HepG2 (cell line): ENCODE results near the gene LRRC25. TPM values are rescaled to one million over a fixed set of nuclear protein-coding genes. Genes with fewer than 3 reads are reported as not detected.

ENCODE experiments used
- ATAC-seq: fragments of 200-7000 bp; cut with Tn5 transposase; 3 replicates; pipeline ENCODE4 v1.9.1; 2020; ENCODE audit warnings: mild to moderate bottlenecking, moderate library complexity
- BruUV-seq: library from RNA; stranded (reverse); fragments of 400-500 nt; replicated peaks from 2 replicates; lab custom pipeline; 2021; lab: Mats Ljungman, UMichigan
- CTCF ChIA-PET: fragments of 300-600 bp; formaldehyde crosslinking; extraction: SDS; loops from one replicate; lab custom pipeline; 2021; ENCODE audit warnings: low total read pairs, inconsistent platforms, low intra/inter-chr PET ratio; lab: Yijun Ruan, JAX
- POLR2A ChIA-PET: fragments of 350-600 bp; sonication (Branson Sonifier 250); formaldehyde crosslinking; loops from one replicate; lab custom pipeline; 2020; ENCODE audit warnings: antibody characterized with exemption, inconsistent platforms; lab: Yijun Ruan, JAX
- DNase-seq: peaks from one replicate; pipeline ENCODE4 v3.0.0-alpha.2; 2015; ENCODE audit warnings: low spot score
- FAIRE-seq: peaks from 3 replicates; lab custom pipeline; 2011; peaks lifted over from hg19 to GRCh38; lab: Jason Lieb, UNC
- H2AFZ ChIP-seq: one replicate; pipeline ENCODE4 v1.6.1; 2011; ENCODE audit warnings: low read length, inconsistent platforms
- H3K27ac ChIP-seq: fragments of 300-600 bp; 3 replicates; pipeline ENCODE4 v1.8.0; 2011; ENCODE audit warnings: mixed run types, mild to moderate bottlenecking, mixed read lengths, low read length, inconsistent platforms; ENCODE audit not compliant: insufficient read depth; ENCODE audit errors: extremely low read length
- H3K27me3 ChIP-seq, 2 experiments: fragments of 200-600 bp in 1 of 2; 2 replicates in 1 of 2; 3 replicates in 1 of 2; pipeline versions ENCODE4 v1.6.0 to v1.8.0; 2011; ENCODE audit warnings: low read length in 2 of 2, mild to moderate bottlenecking in 2 of 2, moderate library complexity in 2 of 2, inconsistent platforms in 1 of 2; ENCODE audit not compliant: insufficient read depth in 2 of 2, control insufficient read depth in 1 of 2
- H3K36me3 ChIP-seq, 2 experiments: fragments of 200-600 bp in 1 of 2; replicated peaks in 1 of 2; 2 replicates in 1 of 2; 3 replicates in 1 of 2; pipeline versions ENCODE4 v1.5.1 to v1.8.0; 2011; ENCODE audit warnings: low read length in 2 of 2, inconsistent platforms in 1 of 2; ENCODE audit not compliant: insufficient read depth in 2 of 2, control insufficient read depth in 1 of 2
- H3K4me1 ChIP-seq: 2 replicates; pipeline ENCODE4 v1.5.1; 2012; ENCODE audit warnings: low read length, inconsistent platforms; ENCODE audit not compliant: insufficient read depth
- H3K4me2 ChIP-seq: 2 replicates; pipeline ENCODE4 v1.6.0; 2011; ENCODE audit warnings: low read depth, low read length, inconsistent platforms
- H3K4me3 ChIP-seq, 3 experiments: fragments of 200-600 bp in 1 of 3; sonication (generic), shearing (Covaris generic) in 1 of 3; replicated peaks in 1 of 3; 2 replicates each; pipeline ENCODE4 v1.5.1; 2011 to 2016; ENCODE audit warnings: low read length in 3 of 3, inconsistent platforms in 2 of 3, low read depth in 2 of 3, mild to moderate bottlenecking in 2 of 3, control low read depth in 1 of 3, mixed read lengths in 1 of 3; ENCODE audit not compliant: insufficient read depth in 1 of 3
- H3K79me2 ChIP-seq: one replicate; pipeline ENCODE4 v1.6.1; 2011; ENCODE audit warnings: low read length, inconsistent platforms; ENCODE audit not compliant: insufficient read depth
- H3K9ac ChIP-seq: 2 replicates; pipeline ENCODE4 v1.6.0; 2011; ENCODE audit warnings: mild to moderate bottlenecking, low read depth, low read length, inconsistent platforms; ENCODE audit not compliant: insufficient read depth
- H3K9me3 ChIP-seq: 2 replicates; pipeline ENCODE4 v1.5.1; 2012; ENCODE audit warnings: mild to moderate bottlenecking, low read length
- H4K20me1 ChIP-seq: 2 replicates; pipeline ENCODE4 v1.6.0; 2011; ENCODE audit warnings: inconsistent platforms, mild to moderate bottlenecking, low read length, moderate library complexity; ENCODE audit not compliant: insufficient read depth
- IKZF1 ChIP-seq: fragments of 450-650 bp; IDR thresholded peaks from 2 replicates; pipeline ENCODE4 v1.7.1; 2016
- KDM3A ChIP-seq: IDR thresholded peaks from 2 replicates; pipeline ENCODE4 v1.6.1; 2018; ENCODE audit warnings: low read depth, missing compliant biosample characterization
- KLF15 ChIP-seq: sonication (generic); formaldehyde crosslinking; IDR thresholded peaks from 2 replicates; pipeline ENCODE4 v1.8.1; 2023; ENCODE audit warnings: borderline replicate concordance, mild to moderate bottlenecking, inconsistent platforms, missing genetic modification reagents, mixed read lengths
- MATR3 ChIP-seq: sonication (generic); formaldehyde crosslinking; IDR thresholded peaks from 2 replicates; pipeline ENCODE4 v1.4.0; 2020; ENCODE audit warnings: missing genetic modification reagents
- NBN ChIP-seq: fragments of 450-650 bp; conservative IDR thresholded peaks from 2 replicates; pipeline ENCODE4 v1.6.1; 2017
- SP140L ChIP-seq: sonication (generic); formaldehyde crosslinking; IDR thresholded peaks from 2 replicates; pipeline ENCODE4 v1.4.0; 2020; ENCODE audit warnings: missing genetic modification reagents, borderline replicate concordance
- ZFP37 ChIP-seq: sonication (generic); formaldehyde crosslinking; IDR thresholded peaks from 2 replicates; pipeline ENCODE4 v1.4.0; 2020; ENCODE audit warnings: missing genetic modification reagents, borderline replicate concordance
- ZNF274 ChIP-seq: sonication (generic); formaldehyde crosslinking; IDR thresholded peaks from 2 replicates; pipeline ENCODE4 v1.5.1; 2020; ENCODE audit warnings: mild to moderate bottlenecking, missing genetic modification reagents
- ZNF615 ChIP-seq: sonication (generic); formaldehyde crosslinking; IDR thresholded peaks from 2 replicates; pipeline ENCODE4 v1.5.0; 2020; ENCODE audit warnings: mild to moderate bottlenecking, missing genetic modification reagents, borderline replicate concordance
- ZNF629 ChIP-seq: sonication (generic); formaldehyde crosslinking; conservative IDR thresholded peaks from 2 replicates; pipeline ENCODE4 v1.5.0; 2020; ENCODE audit warnings: missing genetic modification reagents
- WGBS: methylation state at CpG from one replicate; pipeline ENCODE4 v1.1.6; 2017; ENCODE audit warnings: low lambda C conversion rate; 5-methylcytosine and 5-hydroxymethylcytosine counted together
- in situ Hi-C: cut with HindIII; loops from 2 replicates; pipeline ENCODE4 v1.10.0; 2017; ENCODE audit warnings: low pct_unique_long_range_greater_than_20kb; ENCODE audit not compliant: extremely low pct_ligation_motif_present
- intact Hi-C: fragments of 100-400 bp; cut with micrococcal nuclease; formaldehyde crosslinking; loops from one replicate; pipeline ENCODE4 v1.10.0; 2022; ENCODE audit not compliant: unreplicated experiment
- polyA plus RNA-seq, 8 experiments: library from polyadenylated mRNA; depleted of rRNA in 3 of 8; stranded (reverse) in 7 of 8; unstranded in 1 of 8; fragments of >200 nt; fragmentation: Illumina TruSeq in 4 of 8; extraction: Trizol in 4 of 8; gene quantifications; 2 replicates each; pipeline versions ENCODE4 v1.2.1 to v1.2.3, GENCODE V29; 2011 to 2016; ENCODE audit warnings: low read depth in 4 of 8, missing spikeins in 1 of 8, mixed read lengths in 1 of 8; ENCODE audit not compliant: insufficient read depth in 1 of 8
- total RNA-seq, 5 experiments: library from RNA; depleted of rRNA; stranded (reverse); fragments of >200 nt; fragmentation: Illumina TruSeq; extraction: Trizol; gene quantifications; 2 replicates each; pipeline ENCODE4 v1.2.3, GENCODE V29; 2016; ENCODE audit warnings: low read depth in 1 of 5
- TF ChIP-seq, protein P1 (sequence below): sonication (generic); formaldehyde crosslinking; IDR thresholded peaks from 2 replicates; pipeline ENCODE4 v1.4.0; 2020; ENCODE audit warnings: missing genetic modification reagents, mild to moderate bottlenecking, borderline replicate concordance
- TF ChIP-seq, protein P2 (sequence below): sonication (generic); formaldehyde crosslinking; IDR thresholded peaks from 2 replicates; pipeline ENCODE4 v1.4.0; 2020; ENCODE audit warnings: missing genetic modification reagents
- TF ChIP-seq, protein P3 (sequence below): IDR thresholded peaks from 2 replicates; pipeline ENCODE4 v1.6.1; 2016; ENCODE audit warnings: low read depth, missing genetic modification reagents, missing compliant biosample characterization
- TF ChIP-seq, protein P4 (sequence below): sonication (generic); formaldehyde crosslinking; IDR thresholded peaks from 2 replicates; pipeline ENCODE4 v1.5.1; 2020; ENCODE audit warnings: mild to moderate bottlenecking, missing genetic modification reagents, moderate library complexity

LRRC25 gene
- total and polyA plus RNA-seq, 2 of the 13 experiments (the other 11 are each of a cell fraction or from before 2014, with no cell fraction given) = 0.13 to 0.53 TPM

DNA sequence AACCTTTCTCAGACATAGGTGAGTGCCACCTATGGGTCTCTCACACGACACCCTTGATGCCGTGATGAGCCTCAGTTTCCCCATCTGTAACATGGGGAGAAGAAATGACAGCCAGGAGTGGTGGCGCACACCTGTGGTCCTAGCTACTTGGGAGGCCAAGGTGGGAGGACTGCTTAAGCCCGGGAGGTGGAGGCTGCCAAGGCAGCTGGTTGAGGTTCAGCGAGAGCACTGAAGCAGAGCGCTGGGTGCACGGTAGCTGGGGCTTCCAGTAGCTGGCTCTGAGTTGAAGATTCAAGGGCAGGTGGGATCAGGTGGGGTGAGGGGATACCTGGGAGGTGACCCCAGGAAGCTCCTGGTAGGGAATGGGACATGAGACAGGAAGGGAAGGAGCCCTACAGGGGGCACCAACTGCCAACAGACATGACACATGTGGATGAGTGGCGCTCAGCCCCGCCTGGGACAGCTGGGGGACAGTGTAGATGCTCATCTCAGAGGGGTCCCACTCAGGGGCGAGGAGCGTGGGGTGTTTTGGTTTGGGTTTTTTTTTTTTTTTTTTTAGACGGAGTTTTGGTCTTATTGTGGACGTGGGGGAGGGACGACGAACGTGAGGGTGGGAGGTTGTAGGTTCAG, 15.3 kb upstream of the LRRC25 start:
- 62% methylated on average over 16 of the region's 16 CpGs for WGBS
- H2AFZ ChIP-seq = no peak overlapping the region
- intact Hi-C loops (loop anchor here (5.0 kb wide), 3 partner anchors 75 to 205 kb away; no protein-coding TSS in a partner anchor), in situ Hi-C loops (loop anchor here (10.0 kb wide), 2 partner anchors 138 to 208 kb away; partner anchors contain the start of genes IQCN and RAB3A)
- no peak overlapping the region for H3K4me3 ChIP-seq
- CTCF ChIA-PET = no interaction called here
- no peaks in the 10 kb centered on the region for H3K79me2 ChIP-seq
- BruUV-seq = no TSS peak
- H3K27me3 ChIP-seq = no peaks in the 10 kb centered on the region
- H3K9me3 ChIP-seq = no peaks in the 10 kb centered on the region
- no peak for ATAC-seq
- POLR2A ChIA-PET = interaction anchor here (2.9 kb wide), 1 partner anchor 27 kb away, joined by 12 read pairs; the partner anchor contains the start of gene GDF15
- peaks cover 63% of the 10 kb centered on the region for H3K4me1 ChIP-seq
- FAIRE-seq = no peak
- DNase-seq = no peak
- H3K27ac ChIP-seq = no peak overlapping the region
- no peaks in the 10 kb centered on the region for H3K36me3 ChIP-seq
- H3K9ac ChIP-seq = no peak overlapping the region
- H4K20me1 ChIP-seq = no peaks in the 10 kb centered on the region
- H3K4me2 ChIP-seq = no peak overlapping the region
- 0 out of 2 replicates have a peak, but pooled peaks have one; percentile 11 for TF ChIP-seq ZNF629 (CRISPR knock-in tag)
- TF ChIP-seq IKZF1 = no peak
- no peak for TF ChIP-seq ZNF274 (CRISPR knock-in tag)
- TF ChIP-seq, protein P1, sequence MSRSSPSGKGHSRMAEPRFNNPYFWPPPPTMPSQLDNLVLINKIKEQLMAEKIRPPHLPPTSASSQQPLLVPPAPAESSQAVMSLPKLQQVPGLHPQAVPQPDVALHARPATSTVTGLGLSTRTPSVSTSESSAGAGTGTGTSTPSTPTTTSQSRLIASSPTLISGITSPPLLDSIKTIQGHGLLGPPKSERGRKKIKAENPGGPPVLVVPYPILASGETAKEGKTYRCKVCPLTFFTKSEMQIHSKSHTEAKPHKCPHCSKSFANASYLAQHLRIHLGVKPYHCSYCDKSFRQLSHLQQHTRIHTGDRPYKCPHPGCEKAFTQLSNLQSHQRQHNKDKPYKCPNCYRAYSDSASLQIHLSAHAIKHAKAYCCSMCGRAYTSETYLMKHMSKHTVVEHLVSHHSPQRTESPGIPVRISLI (CRISPR knock-in tag) = no peak
- no peak for TF ChIP-seq SP140L (CRISPR knock-in tag)
- no peak for TF ChIP-seq NBN
- TF ChIP-seq, protein P2, sequence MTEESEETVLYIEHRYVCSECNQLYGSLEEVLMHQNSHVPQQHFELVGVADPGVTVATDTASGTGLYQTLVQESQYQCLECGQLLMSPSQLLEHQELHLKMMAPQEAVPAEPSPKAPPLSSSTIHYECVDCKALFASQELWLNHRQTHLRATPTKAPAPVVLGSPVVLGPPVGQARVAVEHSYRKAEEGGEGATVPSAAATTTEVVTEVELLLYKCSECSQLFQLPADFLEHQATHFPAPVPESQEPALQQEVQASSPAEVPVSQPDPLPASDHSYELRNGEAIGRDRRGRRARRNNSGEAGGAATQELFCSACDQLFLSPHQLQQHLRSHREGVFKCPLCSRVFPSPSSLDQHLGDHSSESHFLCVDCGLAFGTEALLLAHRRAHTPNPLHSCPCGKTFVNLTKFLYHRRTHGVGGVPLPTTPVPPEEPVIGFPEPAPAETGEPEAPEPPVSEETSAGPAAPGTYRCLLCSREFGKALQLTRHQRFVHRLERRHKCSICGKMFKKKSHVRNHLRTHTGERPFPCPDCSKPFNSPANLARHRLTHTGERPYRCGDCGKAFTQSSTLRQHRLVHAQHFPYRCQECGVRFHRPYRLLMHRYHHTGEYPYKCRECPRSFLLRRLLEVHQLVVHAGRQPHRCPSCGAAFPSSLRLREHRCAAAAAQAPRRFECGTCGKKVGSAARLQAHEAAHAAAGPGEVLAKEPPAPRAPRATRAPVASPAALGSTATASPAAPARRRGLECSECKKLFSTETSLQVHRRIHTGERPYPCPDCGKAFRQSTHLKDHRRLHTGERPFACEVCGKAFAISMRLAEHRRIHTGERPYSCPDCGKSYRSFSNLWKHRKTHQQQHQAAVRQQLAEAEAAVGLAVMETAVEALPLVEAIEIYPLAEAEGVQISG (CRISPR knock-in tag) = no peak
- TF ChIP-seq, protein P3, sequence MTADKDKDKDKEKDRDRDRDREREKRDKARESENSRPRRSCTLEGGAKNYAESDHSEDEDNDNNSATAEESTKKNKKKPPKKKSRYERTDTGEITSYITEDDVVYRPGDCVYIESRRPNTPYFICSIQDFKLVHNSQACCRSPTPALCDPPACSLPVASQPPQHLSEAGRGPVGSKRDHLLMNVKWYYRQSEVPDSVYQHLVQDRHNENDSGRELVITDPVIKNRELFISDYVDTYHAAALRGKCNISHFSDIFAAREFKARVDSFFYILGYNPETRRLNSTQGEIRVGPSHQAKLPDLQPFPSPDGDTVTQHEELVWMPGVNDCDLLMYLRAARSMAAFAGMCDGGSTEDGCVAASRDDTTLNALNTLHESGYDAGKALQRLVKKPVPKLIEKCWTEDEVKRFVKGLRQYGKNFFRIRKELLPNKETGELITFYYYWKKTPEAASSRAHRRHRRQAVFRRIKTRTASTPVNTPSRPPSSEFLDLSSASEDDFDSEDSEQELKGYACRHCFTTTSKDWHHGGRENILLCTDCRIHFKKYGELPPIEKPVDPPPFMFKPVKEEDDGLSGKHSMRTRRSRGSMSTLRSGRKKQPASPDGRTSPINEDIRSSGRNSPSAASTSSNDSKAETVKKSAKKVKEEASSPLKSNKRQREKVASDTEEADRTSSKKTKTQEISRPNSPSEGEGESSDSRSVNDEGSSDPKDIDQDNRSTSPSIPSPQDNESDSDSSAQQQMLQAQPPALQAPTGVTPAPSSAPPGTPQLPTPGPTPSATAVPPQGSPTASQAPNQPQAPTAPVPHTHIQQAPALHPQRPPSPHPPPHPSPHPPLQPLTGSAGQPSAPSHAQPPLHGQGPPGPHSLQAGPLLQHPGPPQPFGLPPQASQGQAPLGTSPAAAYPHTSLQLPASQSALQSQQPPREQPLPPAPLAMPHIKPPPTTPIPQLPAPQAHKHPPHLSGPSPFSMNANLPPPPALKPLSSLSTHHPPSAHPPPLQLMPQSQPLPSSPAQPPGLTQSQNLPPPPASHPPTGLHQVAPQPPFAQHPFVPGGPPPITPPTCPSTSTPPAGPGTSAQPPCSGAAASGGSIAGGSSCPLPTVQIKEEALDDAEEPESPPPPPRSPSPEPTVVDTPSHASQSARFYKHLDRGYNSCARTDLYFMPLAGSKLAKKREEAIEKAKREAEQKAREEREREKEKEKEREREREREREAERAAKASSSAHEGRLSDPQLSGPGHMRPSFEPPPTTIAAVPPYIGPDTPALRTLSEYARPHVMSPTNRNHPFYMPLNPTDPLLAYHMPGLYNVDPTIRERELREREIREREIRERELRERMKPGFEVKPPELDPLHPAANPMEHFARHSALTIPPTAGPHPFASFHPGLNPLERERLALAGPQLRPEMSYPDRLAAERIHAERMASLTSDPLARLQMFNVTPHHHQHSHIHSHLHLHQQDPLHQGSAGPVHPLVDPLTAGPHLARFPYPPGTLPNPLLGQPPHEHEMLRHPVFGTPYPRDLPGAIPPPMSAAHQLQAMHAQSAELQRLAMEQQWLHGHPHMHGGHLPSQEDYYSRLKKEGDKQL (CRISPR knock-in tag) = no peak
- no peak for TF ChIP-seq MATR3 (CRISPR knock-in tag)
- TF ChIP-seq ZNF615 (CRISPR knock-in tag) = no peak
- TF ChIP-seq KLF15 (CRISPR knock-in tag) = no peak
- TF ChIP-seq KDM3A (CRISPR knock-in tag) = no peak
- TF ChIP-seq ZFP37 (CRISPR knock-in tag) = no peak
- TF ChIP-seq, protein P4, sequence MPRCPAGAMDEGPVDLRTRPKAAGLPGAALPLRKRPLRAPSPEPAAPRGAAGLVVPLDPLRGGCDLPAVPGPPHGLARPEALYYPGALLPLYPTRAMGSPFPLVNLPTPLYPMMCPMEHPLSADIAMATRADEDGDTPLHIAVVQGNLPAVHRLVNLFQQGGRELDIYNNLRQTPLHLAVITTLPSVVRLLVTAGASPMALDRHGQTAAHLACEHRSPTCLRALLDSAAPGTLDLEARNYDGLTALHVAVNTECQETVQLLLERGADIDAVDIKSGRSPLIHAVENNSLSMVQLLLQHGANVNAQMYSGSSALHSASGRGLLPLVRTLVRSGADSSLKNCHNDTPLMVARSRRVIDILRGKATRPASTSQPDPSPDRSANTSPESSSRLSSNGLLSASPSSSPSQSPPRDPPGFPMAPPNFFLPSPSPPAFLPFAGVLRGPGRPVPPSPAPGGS = no peak
